GM18499 (cell line): ENCODE results near the gene LLGL2.
"Not testable (repeated sequence)": the region's sequence is repeated elsewhere in the genome, so short reads cannot be mapped to it uniquely, and the experiment has no call there.

Source experiments
- ATAC-seq: cut with Tn5 transposase; IDR thresholded peaks from one replicate; pipeline ENCODE4 v1.9.1; 2021; ENCODE audit warnings: moderate number of reproducible peaks; ENCODE audit not compliant: insufficient read depth, unreplicated experiment

The LLGL2 gene

GRCh38 chr17:75587675-75588595, 62.4 kb downstream of the LLGL2 start, which contains the start of gene MYO15B:
Gene MYO15B (plus strand): TSS chr17:75587800. CDS start chr17:75588058, 258 bp downstream.
- no peak for ATAC-seq

- no peak for ATAC-seq
Measured at GRCh38 chr17:75588596-75589011, 63.1 kb downstream of the LLGL2 start.

GRCh38 chr17:75589012-75589918, 63.8 kb downstream of the LLGL2 start:
- ATAC-seq: no peak

- ATAC-seq: no peak
Measured at GRCh38 chr17:75589919-75590303, 64.4 kb downstream of the LLGL2 start.

GRCh38 chr17:75590314-75590761, 64.8 kb downstream of the LLGL2 start:
- ATAC-seq: no peak

GRCh38 chr17:75590849-75591721, 65.6 kb downstream of the LLGL2 start:
- no peak for ATAC-seq

GRCh38 chr17:75591722-75592302, 66.3 kb downstream of the LLGL2 start:
- no peak for ATAC-seq

- ATAC-seq: no peak
Measured at GRCh38 chr17:75592348-75593020, 67.0 kb downstream of the LLGL2 start.

- ATAC-seq: not testable (repeated sequence)
Measured at GRCh38 chr17:75593430-75593829, 67.9 kb downstream of the LLGL2 start.

GRCh38 chr17:75594499-75595283, 69.2 kb downstream of the LLGL2 start:
- no peak for ATAC-seq

- no peak for ATAC-seq
Measured at GRCh38 chr17:75595284-75595919, 69.9 kb downstream of the LLGL2 start.

- no peak for ATAC-seq
Measured at GRCh38 chr17:75595920-75596313, 70.4 kb downstream of the LLGL2 start.

- ATAC-seq: no peak
Measured at GRCh38 chr17:75596320-75597087, 71.0 kb downstream of the LLGL2 start.

- no peak for ATAC-seq
Measured at GRCh38 chr17:75601057-75601987, 75.8 kb downstream of the LLGL2 start.

- no peak for ATAC-seq
Measured at GRCh38 chr17:75602644-75603043, 77.1 kb downstream of the LLGL2 start.

GRCh38 chr17:75603123-75603522, 77.6 kb downstream of the LLGL2 start:
- no peak for ATAC-seq
